COLO668 (cell line): ENCODE measurements around the gene FBXL7.

ENCODE experiments used
- DNase-seq: peaks from one replicate; lab custom pipeline; 2025; ENCODE audit not compliant: unreplicated experiment; lab: John Stamatoyannopoulos, UW

Gene FBXL7

GRCh38 chr5:15501091-15501791, 1.3 kb downstream of the FBXL7 start:
- DNase-seq = no peak

GRCh38 chr5:15502208-15502607, 2.2 kb downstream of the FBXL7 start:
- no peak for DNase-seq

GRCh38 chr5:15506146-15506545, 6.2 kb downstream of the FBXL7 start:
- no peak for DNase-seq

- no peak for DNase-seq
These were observed 6.9 kb downstream of the FBXL7 start for GRCh38 chr5:15506897-15507296.

- DNase-seq = no peak
These were observed 10.1 kb downstream of the FBXL7 start for GRCh38 chr5:15510092-15510491.

- DNase-seq = no peak
These were observed 10.9 kb downstream of the FBXL7 start for GRCh38 chr5:15510831-15511230.

GRCh38 chr5:15513431-15513830, 13.5 kb downstream of the FBXL7 start:
- DNase-seq = no peak

GRCh38 chr5:15513911-15514310, 13.9 kb downstream of the FBXL7 start:
- DNase-seq = no peak

- DNase-seq = no peak
These were observed 15.2 kb downstream of the FBXL7 start for GRCh38 chr5:15515229-15515628.

GRCh38 chr5:15516486-15516885, 16.5 kb downstream of the FBXL7 start:
- DNase-seq = no peak

- no peak for DNase-seq
These were observed 18.8 kb downstream of the FBXL7 start for GRCh38 chr5:15518786-15519185.

- no peak for DNase-seq
These were observed 20.9 kb downstream of the FBXL7 start for GRCh38 chr5:15520856-15521255.

GRCh38 chr5:15521381-15522186, 21.6 kb downstream of the FBXL7 start:
- DNase-seq = no peak

GRCh38 chr5:15522187-15522520, 22.2 kb downstream of the FBXL7 start:
- peak; percentile 20 for DNase-seq

- DNase-seq = no peak
These were observed 24.7 kb downstream of the FBXL7 start for GRCh38 chr5:15524712-15525111.

GRCh38 chr5:15525703-15526275, 25.8 kb downstream of the FBXL7 start:
- DNase-seq = no peak

GRCh38 chr5:15526413-15526812, 26.4 kb downstream of the FBXL7 start:
- DNase-seq = no peak

GRCh38 chr5:15528476-15528875, 28.5 kb downstream of the FBXL7 start:
- no peak for DNase-seq

- DNase-seq = no peak
These were observed 29.0 kb downstream of the FBXL7 start for GRCh38 chr5:15529013-15529412.

GRCh38 chr5:15529821-15530220, 29.8 kb downstream of the FBXL7 start:
- no peak for DNase-seq

GRCh38 chr5:15533129-15533893, 33.3 kb downstream of the FBXL7 start:
- no peak for DNase-seq

GRCh38 chr5:15535938-15536337, 36.0 kb downstream of the FBXL7 start:
- DNase-seq = no peak
